LoVo (cell line): ENCODE results near the gene IPO13.
A peak's percentile ranks its signal among the peaks of the same experiment; 100 is the strongest.

Experiments used
- DNase-seq: peaks from one replicate; pipeline ENCODE4 v3.0.0-alpha.2; 2016; ENCODE audit warnings: low spot score

The IPO13 gene

DNA sequence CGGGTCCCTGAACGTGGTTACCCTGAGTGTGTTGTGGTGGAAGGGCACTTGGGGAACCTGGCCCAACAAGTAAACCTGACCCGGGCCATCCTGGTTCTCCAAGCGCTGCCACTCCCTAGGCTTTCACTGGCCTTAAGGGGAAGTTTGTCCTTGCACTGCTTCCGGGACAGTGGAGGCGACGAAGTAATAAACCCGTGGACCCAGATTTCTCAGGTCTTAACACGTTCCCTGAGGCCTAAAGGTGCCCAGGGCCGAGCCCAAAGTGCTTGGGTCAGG is 44.4 kb downstream of the IPO13 start:
- DNase-seq = no peak

DNA sequence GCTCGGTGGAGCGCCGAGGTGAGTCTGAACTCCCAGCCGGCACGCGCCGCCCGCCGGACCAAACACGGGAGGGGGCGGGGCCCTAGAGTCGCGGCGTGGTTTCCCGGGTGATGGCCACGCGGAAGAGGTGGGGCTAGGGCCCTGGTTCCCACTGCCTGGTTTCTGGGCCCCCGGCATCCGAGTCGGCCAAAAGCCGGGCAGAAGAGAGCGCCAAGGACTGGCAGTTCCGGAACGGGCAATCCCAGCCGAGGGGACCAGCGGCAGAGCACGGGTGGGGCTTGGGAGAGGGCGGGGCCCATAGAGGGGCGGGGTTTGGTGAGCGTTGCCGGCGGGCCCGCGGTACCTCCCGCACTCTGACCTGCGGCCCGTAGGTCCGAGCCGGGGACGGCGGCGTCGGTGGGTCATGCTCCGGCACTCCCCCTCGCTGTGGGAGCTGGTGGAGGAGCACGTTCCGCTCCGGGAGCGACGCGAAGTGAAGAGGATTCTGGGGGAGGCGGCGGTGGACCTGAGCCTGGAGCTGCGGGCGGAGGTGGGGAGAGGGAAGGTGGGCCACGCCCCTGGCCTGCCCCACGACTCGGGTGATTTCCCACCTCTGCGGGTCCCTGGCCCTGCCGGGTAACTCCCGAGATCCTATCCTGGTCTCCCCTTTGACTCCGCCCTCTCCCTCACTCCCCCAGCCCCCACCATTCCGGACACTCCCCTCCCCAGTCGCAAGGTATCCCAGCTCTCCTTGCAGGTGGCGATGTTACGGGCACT is 44.9 kb downstream of the IPO13 start, which contains the start of gene CCDC24:
Gene CCDC24, plus strand, starts transcription at position 124 of the 756 bp plus-strand sequence. Its CDS starts 280 bp downstream, at position 404.
- DNase-seq = peak; percentile 84

DNA sequence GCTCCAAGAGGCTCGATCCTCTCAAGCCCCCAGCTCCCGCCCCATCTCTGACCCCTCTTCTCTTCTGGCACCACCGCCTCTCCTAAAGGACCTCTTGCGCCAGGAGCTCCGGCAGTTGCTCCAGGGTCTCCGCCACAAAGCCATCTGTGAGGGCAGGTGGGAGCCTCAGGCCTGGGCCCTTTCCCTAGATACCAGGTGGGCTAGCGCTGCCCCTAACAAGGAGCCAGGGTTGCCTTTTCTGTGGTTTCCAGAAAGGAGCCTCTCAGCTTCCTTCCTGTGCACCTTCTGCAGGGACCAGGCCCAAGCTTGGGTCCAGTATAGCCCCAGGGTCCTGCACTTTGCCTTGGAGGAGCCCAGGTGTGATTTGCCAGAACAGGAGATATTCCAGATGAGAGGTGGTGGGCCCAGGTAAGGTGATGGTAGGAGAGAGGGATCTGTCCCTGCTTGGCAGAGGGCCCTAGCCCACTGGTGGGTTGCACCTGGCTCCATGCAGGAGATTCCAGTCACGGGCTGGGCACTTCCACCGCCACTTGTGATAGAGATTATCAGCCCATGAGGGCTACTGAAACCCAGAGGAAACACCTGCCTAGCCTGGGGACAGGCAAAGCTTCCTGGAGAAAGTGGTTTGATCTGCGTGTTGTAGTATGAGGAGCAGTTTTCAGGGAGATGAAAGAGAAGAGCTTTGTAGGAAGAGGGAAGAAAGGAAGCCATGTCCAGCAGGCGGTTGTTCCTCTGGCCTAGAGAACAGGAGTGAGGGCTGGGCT is 45.7 kb downstream of the IPO13 start:
- DNase-seq = no peak

DNA sequence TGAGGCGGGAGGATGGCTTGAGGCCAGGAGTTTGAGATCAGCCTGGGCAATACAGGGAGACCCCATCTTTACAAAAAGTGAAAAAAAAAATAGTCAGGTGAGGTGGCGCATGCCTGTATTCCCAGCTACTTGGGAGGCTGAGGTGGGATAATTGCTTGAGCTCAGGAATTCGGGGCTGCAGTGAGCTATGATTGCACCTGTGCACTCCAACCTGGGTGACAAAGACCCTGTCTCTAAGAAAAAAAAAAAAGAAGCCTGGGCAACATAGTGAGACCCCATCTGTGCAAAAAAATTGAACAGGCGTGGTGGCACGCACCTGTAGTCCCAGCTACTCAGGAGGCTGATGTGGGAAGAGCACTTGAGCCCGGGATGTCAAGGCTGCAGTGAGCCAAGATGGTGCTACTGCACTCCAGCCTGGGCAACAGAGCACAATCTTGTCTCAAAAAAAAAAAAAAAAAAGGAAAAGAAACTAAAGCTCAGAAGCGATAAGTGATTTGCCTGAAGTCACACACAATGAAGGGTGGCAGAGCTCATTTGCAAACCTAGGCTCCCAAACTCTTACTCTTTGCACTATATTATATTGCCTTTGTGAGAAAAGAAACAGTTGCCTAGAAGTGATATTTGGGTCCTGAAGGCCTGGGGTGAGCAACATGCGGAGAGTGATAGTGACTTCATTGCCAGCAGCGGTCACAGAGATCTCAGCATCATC is 46.6 kb downstream of the IPO13 start:
- DNase-seq = no peak

DNA sequence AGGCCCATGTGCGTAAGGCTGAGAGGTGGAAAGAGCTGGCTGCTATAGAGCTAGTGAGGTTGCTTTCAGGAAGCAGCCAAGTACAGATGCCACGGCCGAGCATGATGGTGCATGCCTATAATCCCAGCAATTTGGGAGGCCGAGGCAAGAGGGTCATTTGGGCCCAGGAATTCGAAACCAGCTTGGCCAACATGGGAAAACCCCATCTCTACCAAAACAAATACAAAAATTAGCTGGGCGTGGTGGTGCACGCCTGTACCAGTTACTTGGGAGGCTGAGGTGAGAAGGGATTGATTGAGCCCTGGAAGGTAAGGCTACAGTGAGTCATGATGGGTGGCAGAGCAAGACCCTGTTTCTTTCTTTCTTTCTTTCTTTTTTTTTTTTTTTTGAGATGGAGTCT is 47.3 kb downstream of the IPO13 start:
- DNase-seq = no peak

DNA sequence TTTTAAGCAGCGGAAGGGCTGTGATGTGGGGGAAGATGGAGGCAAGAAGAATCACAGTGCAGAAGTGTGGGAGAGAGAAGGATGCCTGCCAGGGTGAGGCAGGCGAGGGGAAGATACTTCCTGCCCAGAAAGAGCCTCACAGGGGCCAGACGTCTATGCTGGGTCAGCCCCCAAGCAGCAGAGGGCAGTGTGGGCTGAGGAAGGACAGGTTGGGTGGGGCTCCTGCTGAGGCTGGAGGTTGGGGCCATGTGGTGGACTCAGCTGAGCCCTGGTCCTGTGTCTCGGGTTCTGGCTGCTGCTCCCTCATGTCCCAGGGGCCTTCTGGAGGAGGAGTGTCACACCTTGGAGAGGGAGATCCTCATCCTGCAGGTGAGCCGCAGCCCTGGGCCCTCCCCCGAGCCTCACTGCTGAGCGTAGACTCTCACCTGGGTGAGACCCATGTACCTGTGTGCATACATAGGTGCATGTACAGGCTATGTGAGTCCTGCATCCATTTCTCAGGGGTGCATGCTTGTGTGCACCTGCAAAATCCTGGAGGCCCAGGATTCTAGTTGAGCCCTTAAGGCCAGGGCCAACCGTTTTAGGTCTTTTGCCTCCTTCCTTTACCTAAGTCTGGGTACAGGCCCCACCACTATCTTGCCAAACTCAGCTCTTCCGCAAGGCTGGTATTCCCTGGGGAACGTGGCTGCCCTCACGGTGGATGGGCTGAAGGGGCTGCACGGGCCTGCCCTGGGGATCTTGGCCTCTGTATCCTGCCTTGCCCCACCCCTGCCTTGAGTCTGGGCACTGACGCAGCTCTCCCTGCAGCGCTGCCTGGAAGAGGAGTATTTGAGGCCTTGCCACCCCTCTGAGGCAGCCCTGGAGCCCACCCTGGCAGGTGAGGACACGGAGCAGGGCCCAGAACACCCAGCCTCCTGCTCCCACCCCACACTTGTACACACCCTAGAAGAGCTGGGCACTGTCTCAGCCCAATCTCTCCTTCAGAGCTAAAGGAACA is 48.3 kb downstream of the IPO13 start:
- no peak for DNase-seq

DNA sequence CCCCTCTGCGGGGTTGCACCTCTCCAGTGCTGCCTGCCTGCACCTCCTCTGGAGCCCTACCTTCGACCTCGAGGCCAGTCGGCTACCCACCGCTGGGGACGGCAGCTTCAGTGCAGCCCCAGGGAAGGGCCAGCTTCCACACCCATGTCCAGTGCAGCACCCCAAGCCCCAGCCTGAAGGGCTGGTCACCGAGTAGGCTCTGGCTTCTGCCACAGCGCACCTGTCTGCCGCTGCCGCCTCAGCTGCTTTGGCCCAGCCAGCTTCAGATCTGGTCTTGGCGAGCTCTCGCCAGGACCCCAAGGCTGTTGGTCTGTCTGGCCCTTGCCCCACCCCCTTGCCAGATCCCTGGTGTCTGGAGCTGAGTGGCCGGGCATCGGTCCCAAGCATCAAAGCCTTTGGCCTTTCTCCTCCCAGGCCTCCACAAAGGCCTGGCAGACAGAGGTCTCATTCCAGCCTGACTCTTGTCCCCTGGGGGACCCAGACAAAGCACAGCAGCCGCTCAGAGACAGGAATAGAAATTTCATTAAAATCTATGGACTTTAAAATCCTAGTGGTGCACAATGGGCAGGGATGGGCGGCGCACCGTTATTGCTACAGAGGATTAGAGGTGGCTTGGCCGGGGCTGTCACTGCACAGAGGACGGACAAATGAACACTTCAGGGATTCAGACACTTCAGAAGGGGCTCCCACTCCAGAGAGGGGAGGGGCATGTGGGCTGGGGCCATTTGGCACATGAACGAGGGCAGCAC is 49.4 kb downstream of the IPO13 start:
- DNase-seq = no peak

DNA sequence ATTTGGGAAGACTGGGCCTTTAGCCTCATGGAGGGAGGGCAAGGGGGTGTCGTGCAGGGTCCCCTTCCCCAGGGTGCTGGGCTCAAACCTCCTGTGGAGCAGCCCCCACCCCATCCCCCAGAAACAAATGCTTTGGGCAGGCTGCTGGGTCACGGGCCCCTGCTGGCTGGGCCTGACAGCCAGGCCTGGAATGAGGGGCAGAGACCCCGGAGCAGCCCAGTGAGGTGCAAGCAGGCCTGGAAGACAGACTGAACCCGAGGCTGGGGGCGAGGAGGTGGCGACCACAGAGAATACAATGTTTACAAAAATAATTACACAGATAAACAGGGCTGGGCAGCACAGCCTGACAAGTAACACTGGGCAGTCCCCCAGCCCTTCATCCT is 50.0 kb downstream of the IPO13 start:
- DNase-seq = no peak

DNA sequence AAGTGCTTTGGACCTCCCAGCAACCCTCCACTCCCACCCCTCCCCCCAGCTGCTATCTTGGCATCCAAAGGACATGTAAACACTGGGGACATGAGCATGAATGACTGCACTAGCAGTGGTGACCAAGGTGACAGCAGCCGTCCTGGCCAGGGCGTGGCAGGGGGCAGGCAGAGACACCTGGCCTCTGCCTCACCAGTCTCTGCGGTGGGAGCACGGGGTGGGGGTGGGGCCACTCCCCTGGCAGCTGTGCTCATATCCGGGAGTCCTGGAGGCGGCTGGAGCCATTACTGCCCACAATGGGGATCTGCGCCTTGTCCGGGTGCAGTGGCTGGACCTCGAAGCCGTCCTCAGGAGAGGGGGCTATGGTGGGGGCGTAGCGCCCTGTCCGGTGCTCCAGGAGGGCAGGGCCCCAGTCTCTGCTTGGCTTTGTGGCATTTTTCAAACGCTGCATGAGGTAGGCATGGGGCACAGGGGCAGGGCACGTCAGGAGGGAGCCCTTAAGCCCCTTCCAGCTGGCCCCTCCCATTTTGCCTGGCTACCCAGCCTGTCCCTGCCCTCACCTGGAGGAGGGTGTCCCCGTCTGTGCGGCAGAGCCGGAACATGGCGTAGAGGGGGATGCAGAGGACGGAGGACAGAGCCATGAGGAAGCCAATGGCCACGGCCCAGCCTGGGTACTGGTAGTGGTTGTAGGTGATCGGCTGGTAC is 50.7 kb downstream of the IPO13 start:
- DNase-seq = no peak

DNA sequence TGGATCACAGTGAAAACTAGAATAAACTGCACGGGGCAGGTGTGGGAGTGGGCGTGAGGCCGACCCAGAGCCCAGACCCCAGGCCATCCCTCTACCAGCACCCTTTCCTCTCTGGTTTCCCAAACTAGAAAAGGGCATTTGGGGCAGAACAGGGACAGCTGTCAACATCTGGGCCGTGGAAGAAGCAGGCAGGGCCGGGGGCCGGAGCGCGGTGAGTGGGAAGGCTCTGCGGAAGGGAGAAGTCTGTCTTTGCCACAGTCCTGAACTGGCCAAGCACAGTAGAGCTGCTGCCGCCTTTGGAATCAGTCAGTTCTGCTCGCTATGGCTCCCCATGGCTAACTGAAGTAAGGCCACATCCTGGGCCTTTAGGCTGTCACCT is 51.2 kb downstream of the IPO13 start:
- DNase-seq = no peak

DNA sequence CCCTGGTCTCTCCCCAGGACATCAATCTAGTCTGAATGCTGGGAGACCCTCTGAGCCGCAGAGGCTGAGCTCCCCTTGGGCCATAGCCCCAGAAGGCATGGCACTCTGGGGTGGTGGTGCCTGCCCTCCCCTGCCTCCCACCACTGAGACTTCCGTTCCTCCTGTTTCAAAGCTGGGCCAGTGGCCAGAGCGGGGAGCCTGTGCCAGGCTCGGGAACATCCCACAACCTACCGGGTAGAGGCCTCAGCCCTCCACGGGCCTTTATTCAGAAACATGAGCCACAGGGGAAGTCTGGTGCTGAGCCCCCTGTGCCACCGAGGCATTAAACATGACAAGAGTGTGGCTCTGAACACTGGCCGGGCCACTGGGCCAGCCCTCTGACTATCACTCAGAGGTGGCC is 52.7 kb downstream of the IPO13 start:
- DNase-seq = no peak

DNA sequence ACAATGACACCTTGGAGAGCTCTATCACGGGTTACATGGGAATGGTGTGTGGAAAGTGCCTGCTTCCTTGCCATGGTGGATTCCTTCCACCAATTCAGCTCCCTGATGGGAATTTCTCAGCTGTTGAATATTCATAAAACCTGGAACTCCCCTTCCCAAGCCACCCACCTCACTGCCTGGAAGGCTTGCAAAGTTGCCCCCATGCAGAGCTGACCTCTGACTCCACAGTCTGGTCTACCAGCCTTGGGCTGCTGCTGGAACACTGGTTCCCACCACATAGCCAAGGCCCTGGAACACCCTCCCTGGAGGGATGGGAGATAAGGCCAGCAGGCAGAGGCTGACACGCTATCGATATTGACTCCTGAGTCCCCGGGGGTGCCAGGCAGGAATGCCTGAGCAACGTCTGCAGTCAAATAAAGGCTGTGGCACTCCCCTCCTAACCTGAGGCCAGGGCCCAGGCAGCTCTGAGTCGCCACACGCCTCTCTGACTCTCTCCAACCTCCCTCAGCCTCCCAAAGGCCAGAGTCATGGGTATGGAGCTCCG is 53.4 kb downstream of the IPO13 start:
- DNase-seq = no peak

DNA sequence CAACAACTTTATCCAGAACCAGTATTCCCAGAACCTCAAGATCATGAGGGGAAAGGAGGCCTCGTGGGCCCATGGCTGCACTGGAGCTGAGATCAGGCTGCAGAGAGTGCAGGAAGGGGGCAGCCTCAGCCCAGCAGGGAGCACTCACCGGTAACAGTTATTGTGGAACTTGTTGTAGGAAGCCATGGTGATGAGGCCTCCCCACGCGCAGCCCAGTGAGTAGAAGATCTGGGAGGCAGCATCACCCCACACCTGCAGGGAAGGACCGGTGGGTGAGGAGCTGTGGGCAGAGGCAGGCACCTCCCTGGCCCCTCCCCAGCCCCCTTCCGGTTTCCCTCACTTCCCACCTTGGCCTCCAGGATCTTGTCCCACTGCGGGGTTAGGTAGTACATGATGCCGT is 55.4 kb downstream of the IPO13 start:
- no peak for DNase-seq

DNA sequence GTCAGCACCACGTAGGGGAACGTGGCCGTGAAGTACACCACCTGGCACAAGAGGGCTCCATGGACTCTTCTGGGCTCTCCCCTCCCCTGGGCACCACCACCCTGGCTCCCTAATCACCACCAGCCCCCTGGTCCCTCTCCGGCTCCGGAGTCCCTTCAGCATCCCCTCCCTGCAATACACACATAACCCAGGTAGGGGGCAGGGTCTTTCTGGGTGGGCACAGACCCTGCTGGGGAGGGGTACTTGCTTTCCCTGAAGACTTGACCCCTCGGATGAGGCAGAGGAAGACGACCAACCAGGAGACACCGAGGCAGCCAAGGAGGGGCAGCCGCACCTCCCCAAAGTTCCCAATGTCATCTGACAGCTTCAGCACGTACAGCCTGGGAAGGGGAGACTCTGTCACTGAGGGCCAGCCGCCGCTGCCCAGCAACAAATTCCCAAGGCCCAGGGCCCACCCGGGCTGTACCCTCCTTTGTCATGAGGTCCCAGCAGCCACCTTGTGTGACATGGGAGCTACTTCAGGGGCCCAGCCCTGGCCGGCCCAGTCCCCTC is 55.9 kb downstream of the IPO13 start:
- no peak for DNase-seq

DNA sequence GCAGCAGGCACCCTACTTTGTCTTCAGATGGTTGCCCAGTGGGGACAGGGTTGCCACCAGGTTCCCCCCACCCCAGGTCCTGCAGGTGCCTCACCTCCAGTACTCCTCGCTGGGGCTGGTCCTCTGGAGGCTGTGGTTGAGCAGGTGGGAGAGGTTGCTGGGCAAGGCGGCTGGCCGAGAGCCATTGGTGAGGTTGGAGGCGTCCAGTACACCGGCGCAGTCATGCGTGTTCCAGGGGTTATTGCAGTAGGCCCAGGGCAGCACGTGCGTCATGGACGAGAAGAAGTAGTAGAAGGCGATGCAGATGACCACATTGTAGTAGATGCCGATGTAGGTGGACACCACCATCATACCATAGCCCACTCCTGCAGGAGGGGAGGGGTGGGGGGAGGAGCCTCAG is 61.5 kb downstream of the IPO13 start:
- DNase-seq = no peak

DNA sequence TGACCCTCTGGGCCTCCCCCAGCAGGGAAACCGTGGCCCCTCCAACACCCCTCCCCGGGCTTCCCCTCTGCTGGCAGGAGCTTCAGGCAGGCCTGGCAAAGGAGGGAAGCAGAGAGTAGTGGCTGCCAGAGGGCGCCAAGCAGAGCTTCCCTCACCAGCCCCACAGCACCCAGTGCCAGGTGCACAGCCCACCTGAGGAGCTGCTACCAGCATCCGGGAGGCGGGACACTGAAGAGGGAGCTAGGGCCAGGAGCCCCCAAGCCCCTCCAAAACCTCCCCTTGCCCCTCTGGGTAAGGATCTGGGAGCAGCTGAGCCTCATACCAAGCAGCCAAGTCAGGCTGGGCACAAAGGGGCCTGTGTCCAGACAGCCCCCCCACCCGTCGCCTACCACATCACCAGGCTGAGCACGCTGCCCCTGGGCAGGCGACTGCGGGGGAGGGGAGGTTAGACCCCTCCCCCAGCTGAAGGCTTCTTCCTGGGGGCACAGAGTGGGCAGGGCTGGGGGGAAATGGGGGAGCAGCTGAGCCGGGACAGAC is 64.3 kb downstream of the IPO13 start:
- no peak for DNase-seq

DNA sequence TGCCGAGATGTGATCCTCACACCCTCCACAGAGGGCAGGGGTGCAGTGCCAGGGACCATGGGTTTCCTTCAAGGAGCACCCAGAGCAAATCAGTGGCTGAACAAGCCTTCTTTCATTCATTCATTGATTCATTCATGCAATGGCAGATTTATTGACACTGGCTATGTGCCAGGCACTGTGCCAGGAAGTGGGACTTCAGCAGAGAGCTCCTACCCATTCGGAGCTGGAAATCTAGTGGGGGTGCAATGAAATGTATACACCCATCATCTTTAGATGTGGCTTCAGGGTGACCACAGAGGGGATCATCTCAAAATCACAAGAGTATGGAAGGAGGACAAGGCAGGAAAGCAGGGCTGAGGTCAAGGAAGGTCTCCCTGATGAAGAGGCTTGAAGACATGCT is 65.7 kb downstream of the IPO13 start:
- DNase-seq = no peak

DNA sequence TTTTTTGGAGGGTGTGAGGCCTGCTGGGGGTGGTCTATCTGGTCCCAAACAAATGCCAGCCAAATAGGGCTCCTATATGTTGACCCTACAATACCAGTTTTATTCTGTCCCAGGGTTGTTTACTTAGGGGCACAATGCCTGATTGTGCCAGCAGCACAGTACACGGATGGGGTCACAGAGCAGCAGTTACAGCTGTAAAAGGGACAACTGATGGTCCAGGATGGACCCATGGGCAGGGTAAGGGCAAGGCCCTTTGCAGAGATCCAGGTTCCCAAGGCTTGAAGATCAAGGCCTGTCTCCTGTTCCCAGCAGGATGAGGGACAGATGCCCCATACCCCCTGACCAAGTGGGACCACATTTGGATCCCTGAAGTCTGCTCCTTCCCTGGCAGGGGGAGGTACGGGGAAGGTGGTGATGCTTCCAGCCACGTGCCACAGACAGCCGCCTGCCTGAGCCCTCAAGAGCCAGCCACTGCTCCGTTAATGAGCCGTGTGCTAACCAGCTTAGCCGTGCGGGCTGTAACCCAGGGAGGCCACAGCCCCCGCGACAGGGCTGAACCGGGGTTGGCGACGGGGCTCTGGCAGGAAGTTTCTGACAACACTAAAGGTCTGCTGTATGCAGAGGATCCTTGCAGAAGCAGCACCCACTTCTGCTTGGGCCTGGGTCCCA is 66.3 kb downstream of the IPO13 start:
- DNase-seq = no peak

DNA sequence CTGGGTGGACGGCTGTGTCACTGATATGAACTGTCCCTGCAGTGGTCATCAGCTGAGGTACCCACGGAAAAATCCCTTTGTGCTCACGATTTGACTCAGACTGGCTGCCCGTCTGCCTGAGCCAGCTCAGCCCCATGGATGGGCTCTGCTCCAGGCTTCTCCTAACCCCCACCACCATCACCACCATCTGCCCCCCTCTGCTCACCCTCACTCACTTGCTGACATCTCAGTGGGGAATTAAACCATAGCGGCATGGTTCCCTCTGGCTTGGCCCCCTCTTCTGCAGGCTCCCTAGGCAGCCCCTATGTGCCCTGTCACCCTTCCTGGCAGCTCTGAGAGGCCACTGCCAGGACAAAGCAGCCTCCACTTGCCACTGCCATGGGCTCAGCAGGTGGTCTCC is 67.2 kb downstream of the IPO13 start:
- DNase-seq = no peak
